K562 (cell line): ENCODE data around the gene SNRPA. TPM values are rescaled to one million over a fixed set of nuclear protein-coding genes. Genes with fewer than 3 reads are reported as not detected.

Experiments
- CBX5 ChIP-seq: IDR thresholded peaks from 2 replicates; pipeline ENCODE4 v1.6.1; 2014; ENCODE audit warnings: low read depth, borderline replicate concordance
- CHD4 ChIP-seq: fragments of 200-600 bp; sonication (generic); IDR thresholded peaks from 3 replicates; pipeline ENCODE4 v1.6.1; 2012; ENCODE audit warnings: low read depth, mild to moderate bottlenecking, mixed read lengths, low read length, inconsistent platforms; ENCODE audit not compliant: insufficient read depth, insufficient replicate concordance, poor library complexity, severe bottlenecking
- MYBL2 ChIP-seq, 2 experiments: fragments of 450-650 bp in 1 of 2; sonication (generic) in 1 of 2; formaldehyde crosslinking in 1 of 2; IDR thresholded peaks; 2 replicates each; pipeline versions ENCODE4 v1.6.1 to v1.8.1; 2017 to 2022; ENCODE audit warnings: borderline replicate concordance in 1 of 2, inconsistent platforms in 1 of 2, low read depth in 1 of 2, mild to moderate bottlenecking in 1 of 2, missing genetic modification reagents in 1 of 2, moderate library complexity in 1 of 2
- NELFE ChIP-seq: IDR thresholded peaks from 2 replicates; pipeline ENCODE4 v1.6.1; 2011; ENCODE audit warnings: mild to moderate bottlenecking; ENCODE audit not compliant: insufficient read depth, insufficient read length
- PCBP2 ChIP-seq: fragments of 200-400 bp; formaldehyde crosslinking; IDR thresholded peaks from 2 replicates; pipeline ENCODE4 v1.6.1; 2018; ENCODE audit warnings: low read length, low read depth, mild to moderate bottlenecking, moderate library complexity; ENCODE audit not compliant: poor library complexity, severe bottlenecking
- POLR2G ChIP-seq: fragments of 200-400 bp; formaldehyde crosslinking; IDR thresholded peaks from 2 replicates; pipeline ENCODE4 v1.6.1; 2017; ENCODE audit warnings: low read depth, mild to moderate bottlenecking, antibody characterized with exemption, low read length, moderate library complexity
- SRSF1 ChIP-seq: fragments of 200-400 bp; formaldehyde crosslinking; IDR thresholded peaks from 2 replicates; pipeline ENCODE4 v1.6.1; 2017; ENCODE audit warnings: mild to moderate bottlenecking, low read depth, low read length, moderate library complexity
- ZC3H8 ChIP-seq: fragments of 450-650 bp; IDR thresholded peaks from 2 replicates; pipeline ENCODE4 v1.6.1; 2017
- ZNF217 ChIP-seq: sonication (generic); formaldehyde crosslinking; IDR thresholded peaks from 2 replicates; pipeline ENCODE4 v1.8.0; 2022; ENCODE audit warnings: mild to moderate bottlenecking, missing genetic modification reagents
- ZNF644 ChIP-seq: fragments of 200-800 bp; sonication (Bioruptor generic); IDR thresholded peaks from 2 replicates; pipeline ENCODE4 v1.6.1; 2016; ENCODE audit warnings: low read depth, missing genetic modification characterization, missing compliant biosample characterization
- ZNF76 ChIP-seq: fragments of 250-450 bp; sonication (Bioruptor Pico); IDR thresholded peaks from 2 replicates; pipeline ENCODE4 v1.4.0; 2020; ENCODE audit warnings: mild to moderate bottlenecking, moderate library complexity, borderline replicate concordance
- polyA plus RNA-seq, 8 experiments: library from polyadenylated mRNA; depleted of rRNA in 4 of 8; stranded (reverse) in 5 of 8; unstranded in 3 of 8; fragments of >200 nt; fragmentation: Nextera tagmentation in 2 of 8; fragmentation: Illumina TruSeq in 1 of 8; extraction: Ambion mirVana in 2 of 8; extraction: Trizol in 1 of 8; gene quantifications; 2 replicates each; pipeline versions ENCODE4 v1.2.1 to v1.2.3, GENCODE V29; 2011 to 2014; ENCODE audit warnings: inconsistent platforms in 1 of 8, missing spikeins in 1 of 8
- total RNA-seq, 7 experiments: library from RNA; depleted of rRNA in 6 of 7; stranded (reverse); fragments of >200 nt in 6 of 7; fragmentation: Illumina TruSeq in 2 of 7; extraction: Trizol in 2 of 7; gene quantifications; 2 replicates each; pipeline versions ENCODE4 v1.2.1 to v1.2.3, GENCODE V29; 2011 to 2021; ENCODE audit warnings: low replicate concordance in 1 of 7
- TF ChIP-seq, protein P1 (sequence below): sonication (generic); formaldehyde crosslinking; IDR thresholded peaks from 2 replicates; pipeline ENCODE4 v1.8.1; 2023; ENCODE audit warnings: missing genetic modification reagents, mild to moderate bottlenecking, borderline replicate concordance
- TF ChIP-seq, protein P2 (sequence below): fragments of 450-650 bp; IDR thresholded peaks from 2 replicates; pipeline ENCODE4 v1.7.1; 2018; ENCODE audit warnings: mild to moderate bottlenecking, low read depth; ENCODE audit not compliant: partially characterized antibody
- TF ChIP-seq, protein P3 (sequence below): sonication (generic); formaldehyde crosslinking; IDR thresholded peaks from 2 replicates; pipeline ENCODE4 v1.8.1; 2023; ENCODE audit warnings: mild to moderate bottlenecking, missing genetic modification reagents

Gene SNRPA
- total and polyA plus RNA-seq, 9 of the 15 experiments (the other 6 are each of a cell fraction or from before 2014, with no cell fraction given) = 16.3 to 311 (median 193) TPM

DNA sequence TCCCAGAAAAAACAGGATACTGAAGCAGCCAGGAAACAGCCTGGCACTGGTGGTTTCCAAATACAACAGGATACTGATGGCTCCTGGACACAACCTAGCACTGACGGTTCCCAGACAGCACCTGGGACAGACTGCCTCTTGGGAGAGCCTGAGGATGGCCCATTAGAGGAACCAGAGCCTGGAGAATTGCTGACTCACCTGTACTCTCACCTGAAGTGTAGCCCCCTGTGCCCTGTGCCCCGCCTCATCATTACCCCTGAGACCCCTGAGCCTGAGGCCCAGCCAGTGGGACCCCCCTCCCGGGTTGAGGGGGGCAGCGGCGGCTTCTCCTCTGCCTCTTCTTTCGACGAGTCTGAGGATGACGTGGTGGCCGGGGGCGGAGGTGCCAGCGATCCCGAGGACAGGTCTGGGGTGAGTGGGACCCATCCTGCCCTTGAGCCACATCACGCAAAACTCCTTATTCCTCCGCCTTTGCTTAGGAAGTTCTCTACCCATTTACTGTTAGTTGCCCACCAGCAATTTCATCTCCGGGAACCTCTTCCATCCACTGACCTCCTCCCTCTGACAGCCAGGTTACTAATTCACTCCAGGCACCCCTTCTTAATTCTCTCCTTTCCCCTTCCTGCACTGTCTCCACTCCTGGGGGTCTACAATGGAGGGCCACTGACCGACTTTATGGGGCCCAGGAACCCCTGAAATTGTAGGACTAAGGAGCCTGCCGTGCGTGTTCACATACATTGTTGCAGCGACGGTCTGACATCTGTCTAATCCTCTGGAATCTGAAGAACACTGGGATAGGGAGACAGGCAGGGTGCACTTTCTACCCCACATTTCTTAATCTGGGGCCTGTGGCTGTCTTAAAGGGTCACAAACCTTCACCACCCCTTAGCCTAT is 32.9 kb upstream of the SNRPA start (continued):
- TF ChIP-seq, protein P1, sequence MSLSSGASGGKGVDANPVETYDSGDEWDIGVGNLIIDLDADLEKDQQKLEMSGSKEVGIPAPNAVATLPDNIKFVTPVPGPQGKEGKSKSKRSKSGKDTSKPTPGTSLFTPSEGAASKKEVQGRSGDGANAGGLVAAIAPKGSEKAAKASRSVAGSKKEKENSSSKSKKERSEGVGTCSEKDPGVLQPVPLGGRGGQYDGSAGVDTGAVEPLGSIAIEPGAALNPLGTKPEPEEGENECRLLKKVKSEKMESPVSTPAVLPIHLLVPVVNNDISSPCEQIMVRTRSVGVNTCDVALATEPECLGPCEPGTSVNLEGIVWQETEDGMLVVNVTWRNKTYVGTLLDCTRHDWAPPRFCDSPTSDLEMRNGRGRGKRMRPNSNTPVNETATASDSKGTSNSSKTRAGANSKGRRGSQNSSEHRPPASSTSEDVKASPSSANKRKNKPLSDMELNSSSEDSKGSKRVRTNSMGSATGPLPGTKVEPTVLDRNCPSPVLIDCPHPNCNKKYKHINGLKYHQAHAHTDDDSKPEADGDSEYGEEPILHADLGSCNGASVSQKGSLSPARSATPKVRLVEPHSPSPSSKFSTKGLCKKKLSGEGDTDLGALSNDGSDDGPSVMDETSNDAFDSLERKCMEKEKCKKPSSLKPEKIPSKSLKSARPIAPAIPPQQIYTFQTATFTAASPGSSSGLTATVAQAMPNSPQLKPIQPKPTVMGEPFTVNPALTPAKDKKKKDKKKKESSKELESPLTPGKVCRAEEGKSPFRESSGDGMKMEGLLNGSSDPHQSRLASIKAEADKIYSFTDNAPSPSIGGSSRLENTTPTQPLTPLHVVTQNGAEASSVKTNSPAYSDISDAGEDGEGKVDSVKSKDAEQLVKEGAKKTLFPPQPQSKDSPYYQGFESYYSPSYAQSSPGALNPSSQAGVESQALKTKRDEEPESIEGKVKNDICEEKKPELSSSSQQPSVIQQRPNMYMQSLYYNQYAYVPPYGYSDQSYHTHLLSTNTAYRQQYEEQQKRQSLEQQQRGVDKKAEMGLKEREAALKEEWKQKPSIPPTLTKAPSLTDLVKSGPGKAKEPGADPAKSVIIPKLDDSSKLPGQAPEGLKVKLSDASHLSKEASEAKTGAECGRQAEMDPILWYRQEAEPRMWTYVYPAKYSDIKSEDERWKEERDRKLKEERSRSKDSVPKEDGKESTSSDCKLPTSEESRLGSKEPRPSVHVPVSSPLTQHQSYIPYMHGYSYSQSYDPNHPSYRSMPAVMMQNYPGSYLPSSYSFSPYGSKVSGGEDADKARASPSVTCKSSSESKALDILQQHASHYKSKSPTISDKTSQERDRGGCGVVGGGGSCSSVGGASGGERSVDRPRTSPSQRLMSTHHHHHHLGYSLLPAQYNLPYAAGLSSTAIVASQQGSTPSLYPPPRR (CRISPR knock-in tag) = no peak
- TF ChIP-seq ZNF644 (tag) = no peak
- no peak for TF ChIP-seq ZC3H8
- no peak for TF ChIP-seq CHD4
- no peak for TF ChIP-seq ZNF76 (CRISPR knock-in tag)
- TF ChIP-seq SRSF1 = no peak
- TF ChIP-seq, protein P2, sequence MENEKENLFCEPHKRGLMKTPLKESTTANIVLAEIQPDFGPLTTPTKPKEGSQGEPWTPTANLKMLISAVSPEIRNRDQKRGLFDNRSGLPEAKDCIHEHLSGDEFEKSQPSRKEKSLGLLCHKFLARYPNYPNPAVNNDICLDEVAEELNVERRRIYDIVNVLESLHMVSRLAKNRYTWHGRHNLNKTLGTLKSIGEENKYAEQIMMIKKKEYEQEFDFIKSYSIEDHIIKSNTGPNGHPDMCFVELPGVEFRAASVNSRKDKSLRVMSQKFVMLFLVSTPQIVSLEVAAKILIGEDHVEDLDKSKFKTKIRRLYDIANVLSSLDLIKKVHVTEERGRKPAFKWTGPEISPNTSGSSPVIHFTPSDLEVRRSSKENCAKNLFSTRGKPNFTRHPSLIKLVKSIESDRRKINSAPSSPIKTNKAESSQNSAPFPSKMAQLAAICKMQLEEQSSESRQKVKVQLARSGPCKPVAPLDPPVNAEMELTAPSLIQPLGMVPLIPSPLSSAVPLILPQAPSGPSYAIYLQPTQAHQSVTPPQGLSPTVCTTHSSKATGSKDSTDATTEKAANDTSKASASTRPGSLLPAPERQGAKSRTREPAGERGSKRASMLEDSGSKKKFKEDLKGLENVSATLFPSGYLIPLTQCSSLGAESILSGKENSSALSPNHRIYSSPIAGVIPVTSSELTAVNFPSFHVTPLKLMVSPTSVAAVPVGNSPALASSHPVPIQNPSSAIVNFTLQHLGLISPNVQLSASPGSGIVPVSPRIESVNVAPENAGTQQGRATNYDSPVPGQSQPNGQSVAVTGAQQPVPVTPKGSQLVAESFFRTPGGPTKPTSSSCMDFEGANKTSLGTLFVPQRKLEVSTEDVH = no peak
- TF ChIP-seq NELFE = no peak
- TF ChIP-seq, protein P3, sequence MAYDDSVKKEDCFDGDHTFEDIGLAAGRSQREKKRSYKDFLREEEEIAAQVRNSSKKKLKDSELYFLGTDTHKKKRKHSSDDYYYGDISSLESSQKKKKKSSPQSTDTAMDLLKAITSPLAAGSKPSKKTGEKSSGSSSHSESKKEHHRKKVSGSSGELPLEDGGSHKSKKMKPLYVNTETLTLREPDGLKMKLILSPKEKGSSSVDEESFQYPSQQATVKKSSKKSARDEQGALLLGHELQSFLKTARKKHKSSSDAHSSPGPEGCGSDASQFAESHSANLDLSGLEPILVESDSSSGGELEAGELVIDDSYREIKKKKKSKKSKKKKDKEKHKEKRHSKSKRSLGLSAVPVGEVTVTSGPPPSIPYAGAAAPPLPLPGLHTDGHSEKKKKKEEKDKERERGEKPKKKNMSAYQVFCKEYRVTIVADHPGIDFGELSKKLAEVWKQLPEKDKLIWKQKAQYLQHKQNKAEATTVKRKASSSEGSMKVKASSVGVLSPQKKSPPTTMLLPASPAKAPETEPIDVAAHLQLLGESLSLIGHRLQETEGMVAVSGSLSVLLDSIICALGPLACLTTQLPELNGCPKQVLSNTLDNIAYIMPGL (CRISPR knock-in tag) = no peak
- TF ChIP-seq POLR2G = no peak
- no peak for TF ChIP-seq MYBL2 (IDR thresholded peaks at IDR 0.05; ENCODE audit: low read depth)
- no peak for TF ChIP-seq MYBL2 (CRISPR knock-in tag; IDR thresholded peaks at IDR 0.05; ENCODE audit: borderline replicate concordance)
- no peak for TF ChIP-seq PCBP2
- no peak for TF ChIP-seq ZNF217 (CRISPR knock-in tag)
- TF ChIP-seq CBX5 = no peak
